Ascending aorta (tissue), 2 donors: ENCODE data around the gene ZBTB16. TPM values are rescaled to one million over a fixed set of nuclear protein-coding genes. Genes with fewer than 3 reads are reported as not detected.
A peak's percentile ranks its signal among the peaks of the same experiment; 100 is the strongest.

Experiments
- DNase-seq, 2 donors: peaks; one replicate each; pipeline ENCODE4 v3.0.0-alpha.2; 2019; ENCODE audit warnings: low spot score in 2 of 2
- H3K27ac ChIP-seq, 2 donors: fragments of 200-600 bp; sonication (generic); one replicate each; pipeline ENCODE4 v1.5.1; 2016 to 2017; ENCODE audit warnings: mild to moderate bottlenecking in 1 of 2
- H3K27me3 ChIP-seq: fragments of 200-600 bp; sonication (generic); one replicate; pipeline ENCODE4 v1.5.1; 2017
- H3K36me3 ChIP-seq, 2 donors: fragments of 200-600 bp; sonication (generic); one replicate each; pipeline ENCODE4 v1.5.1; 2016
- H3K4me1 ChIP-seq, 2 donors: fragments of 200-600 bp; sonication (generic); one replicate each; pipeline ENCODE4 v1.5.1; 2016 to 2017; ENCODE audit warnings: mild to moderate bottlenecking in 1 of 2
- H3K4me3 ChIP-seq, 2 donors: fragments of 200-600 bp; sonication (generic); one replicate each; pipeline ENCODE4 v1.5.1; 2016 to 2017; ENCODE audit warnings: mild to moderate bottlenecking in 1 of 2
- H3K9me3 ChIP-seq, 2 donors: fragments of 200-600 bp; sonication (generic); one replicate each; pipeline ENCODE4 v1.5.1; 2016
- intact Hi-C: fragments of 100-400 bp; cut with DNase I; formaldehyde crosslinking; loops from one replicate; pipeline ENCODE4 v1.15.1; 2023
- total RNA-seq: library from RNA; depleted of rRNA; stranded (reverse); fragments of >200 nt; gene quantifications from one replicate; pipeline ENCODE4 v1.1.0, GENCODE V29; 2016
- TF ChIP-seq, protein P1 (sequence below), 3 experiments: fragments of 200-600 bp in 2 of 3; fragments of 450-650 bp in 1 of 3; sonication (generic) in 2 of 3; IDR thresholded peaks; one replicate each; pipeline ENCODE4 v1.5.1; 2016 to 2019; ENCODE audit warnings: antibody characterized with exemption in 3 of 3, mild to moderate bottlenecking in 1 of 3, moderate library complexity in 1 of 3

The ZBTB16 gene
- total RNA-seq, 1 donor from 2014 or later, result 344 TPM

DNA sequence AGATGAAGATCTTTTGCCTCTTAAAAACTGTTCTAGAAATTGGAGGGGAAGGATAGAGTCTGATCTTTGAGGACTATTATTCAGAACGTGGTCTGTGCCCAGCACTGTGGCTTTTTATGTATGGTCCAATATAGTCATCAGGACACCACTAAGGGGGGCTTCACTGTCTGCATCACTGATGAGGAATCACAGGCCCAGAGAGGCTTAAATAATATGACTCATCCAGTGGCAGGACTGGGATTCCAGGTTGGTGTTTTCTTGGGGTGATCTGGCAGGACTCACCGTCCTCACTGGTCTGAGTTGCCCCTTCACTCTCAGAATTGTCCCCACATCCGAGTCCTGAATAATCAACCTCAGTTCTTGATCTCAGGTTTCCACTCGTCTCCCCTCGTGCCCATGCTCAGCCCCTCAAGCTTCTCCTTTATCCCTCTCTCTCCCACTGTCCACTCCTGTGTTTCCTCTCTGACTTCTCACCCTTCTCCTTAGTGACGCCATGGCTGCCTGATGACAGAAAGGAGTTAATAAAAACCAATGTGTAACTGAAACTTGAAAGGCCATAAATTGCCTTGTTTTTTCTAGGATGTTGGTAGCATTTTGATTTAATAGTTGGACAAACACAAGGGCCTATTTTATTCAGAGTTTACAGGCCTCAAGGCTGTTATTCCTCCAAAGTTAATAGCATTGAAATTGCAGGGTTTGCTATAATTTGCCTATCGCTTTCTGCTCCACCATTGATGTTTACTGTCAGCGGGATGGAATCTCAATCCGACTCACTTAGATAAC, 141.0 kb downstream of the ZBTB16 start:
- Histone ChIP-seq H3K9me3 (no peaks in the 10 kb centered on the region), H3K4me3 (no peak overlapping the region), H3K27ac (peak overlapping the region; percentile 88 to 98), H3K36me3 (peaks cover 12 to 40% of the 10 kb centered on the region in 2 donors), H3K27me3 (no peaks in the 10 kb centered on the region), H3K4me1 (peaks cover 33 to 67% of the 10 kb centered on the region in 2 donors)
- TF ChIP-seq, protein P1, sequence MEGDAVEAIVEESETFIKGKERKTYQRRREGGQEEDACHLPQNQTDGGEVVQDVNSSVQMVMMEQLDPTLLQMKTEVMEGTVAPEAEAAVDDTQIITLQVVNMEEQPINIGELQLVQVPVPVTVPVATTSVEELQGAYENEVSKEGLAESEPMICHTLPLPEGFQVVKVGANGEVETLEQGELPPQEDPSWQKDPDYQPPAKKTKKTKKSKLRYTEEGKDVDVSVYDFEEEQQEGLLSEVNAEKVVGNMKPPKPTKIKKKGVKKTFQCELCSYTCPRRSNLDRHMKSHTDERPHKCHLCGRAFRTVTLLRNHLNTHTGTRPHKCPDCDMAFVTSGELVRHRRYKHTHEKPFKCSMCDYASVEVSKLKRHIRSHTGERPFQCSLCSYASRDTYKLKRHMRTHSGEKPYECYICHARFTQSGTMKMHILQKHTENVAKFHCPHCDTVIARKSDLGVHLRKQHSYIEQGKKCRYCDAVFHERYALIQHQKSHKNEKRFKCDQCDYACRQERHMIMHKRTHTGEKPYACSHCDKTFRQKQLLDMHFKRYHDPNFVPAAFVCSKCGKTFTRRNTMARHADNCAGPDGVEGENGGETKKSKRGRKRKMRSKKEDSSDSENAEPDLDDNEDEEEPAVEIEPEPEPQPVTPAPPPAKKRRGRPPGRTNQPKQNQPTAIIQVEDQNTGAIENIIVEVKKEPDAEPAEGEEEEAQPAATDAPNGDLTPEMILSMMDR (IDR thresholded peaks at IDR 0.05), result no peak
- intact Hi-C loops, result loop anchor here (5.0 kb wide), 1 partner anchor 47 kb away; no protein-coding TSS in a partner anchor
- DNase-seq, result no peak

DNA sequence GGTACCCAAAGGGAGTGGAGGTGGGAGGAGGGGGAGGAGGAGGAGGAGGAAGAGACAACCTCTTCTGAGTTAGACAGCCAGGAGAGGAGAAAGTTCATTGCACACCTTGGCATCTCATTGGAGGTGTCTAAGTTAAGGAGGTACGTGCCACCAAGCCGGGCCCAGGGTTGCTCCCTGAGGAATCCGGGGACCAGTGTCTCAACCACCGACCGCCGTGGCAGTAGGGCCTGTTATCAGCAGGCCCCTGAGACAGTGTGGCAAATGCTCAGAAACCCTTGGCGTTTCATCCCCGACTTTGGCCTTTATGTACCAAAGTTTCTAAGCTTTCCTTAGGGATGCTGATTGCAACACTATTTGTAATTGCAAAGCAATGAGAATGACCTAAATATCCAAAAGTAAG, 141.7 kb downstream of the ZBTB16 start:
- intact Hi-C loops, result loop anchor here (5.0 kb wide), 1 partner anchor 46 kb away; no protein-coding TSS in a partner anchor
- H3K9me3 ChIP-seq, result no peaks in the 10 kb centered on the region
- peaks cover 30 to 60% of the 10 kb centered on the region in 2 donors for H3K4me1 ChIP-seq
- H3K4me3 ChIP-seq, result no peak overlapping the region
- peak overlapping the region; percentile 88 to 98 for H3K27ac ChIP-seq
- TF ChIP-seq, protein P1 (IDR thresholded peaks at IDR 0.05), result no peak
- H3K36me3 ChIP-seq, result peaks cover 11 to 41% of the 10 kb centered on the region in 2 donors
- no peaks in the 10 kb centered on the region for H3K27me3 ChIP-seq
- DNase-seq, result no peak

GRCh38 chr11:114202011-114202609, 142.6 kb downstream of the ZBTB16 start:
- peaks cover 20 to 49% of the 10 kb centered on the region in 2 donors for H3K36me3 ChIP-seq
- DNase-seq, result no peak
- no peaks in the 10 kb centered on the region for H3K9me3 ChIP-seq
- H3K27ac ChIP-seq, result peak overlapping the region; percentile 88 to 98
- TF ChIP-seq, protein P1 (IDR thresholded peaks at IDR 0.05), result no peak
- H3K4me3 ChIP-seq, result no peak overlapping the region
- peaks cover 24 to 51% of the 10 kb centered on the region in 2 donors for H3K4me1 ChIP-seq
- H3K27me3 ChIP-seq, result no peaks in the 10 kb centered on the region
- intact Hi-C loops, result loop anchor here (5.0 kb wide), 1 partner anchor 45 kb away; no protein-coding TSS in a partner anchor

- DNase-seq, result no peak
- TF ChIP-seq, protein P1 (IDR thresholded peaks at IDR 0.05), result no peak
- peak overlapping the region; percentile 14 to 29 for H3K27ac ChIP-seq
- intact Hi-C loops, result no loop called here
- H3K9me3 ChIP-seq, result no peaks in the 10 kb centered on the region
- no peaks in the 10 kb centered on the region for H3K27me3 ChIP-seq
- peaks cover 3 to 23% of the 10 kb centered on the region in 2 donors for H3K4me1 ChIP-seq
- H3K36me3 ChIP-seq, result peaks cover 54 to 81% of the 10 kb centered on the region in 2 donors
- H3K4me3 ChIP-seq, result no peak overlapping the region
These were observed 147.6 kb downstream of the ZBTB16 start for GRCh38 chr11:114207096-114207495.

GRCh38 chr11:114208377-114208776, 148.9 kb downstream of the ZBTB16 start:
- peaks cover 3 to 22% of the 10 kb centered on the region in 2 donors for H3K4me1 ChIP-seq
- no peaks in the 10 kb centered on the region for H3K9me3 ChIP-seq
- no peaks in the 10 kb centered on the region for H3K27me3 ChIP-seq
- H3K27ac ChIP-seq, result peak overlapping the region in 1 of 2 donors; percentile 16
- intact Hi-C loops, result no loop called here
- H3K4me3 ChIP-seq, result no peak overlapping the region
- peaks cover 65 to 90% of the 10 kb centered on the region in 2 donors for H3K36me3 ChIP-seq
- TF ChIP-seq, protein P1 (IDR thresholded peaks at IDR 0.05), result no peak
- DNase-seq, result no peak
